ENCODE measurements around the gene CHST4. TPM values are rescaled to one million over a fixed set of nuclear protein-coding genes. Genes with fewer than 3 reads are reported as not detected.
"Not testable (repeated sequence)": the region's sequence is repeated elsewhere in the genome, so short reads cannot be mapped to it uniquely, and the experiment has no call there.

CHST4 gene
- polyA plus RNA-seq (2013, experiment 1 of 2; ENCODE audit: insufficient read length): not detected
- polyA plus RNA-seq (2013, experiment 2 of 2; ENCODE audit: insufficient read length): not detected

DNA sequence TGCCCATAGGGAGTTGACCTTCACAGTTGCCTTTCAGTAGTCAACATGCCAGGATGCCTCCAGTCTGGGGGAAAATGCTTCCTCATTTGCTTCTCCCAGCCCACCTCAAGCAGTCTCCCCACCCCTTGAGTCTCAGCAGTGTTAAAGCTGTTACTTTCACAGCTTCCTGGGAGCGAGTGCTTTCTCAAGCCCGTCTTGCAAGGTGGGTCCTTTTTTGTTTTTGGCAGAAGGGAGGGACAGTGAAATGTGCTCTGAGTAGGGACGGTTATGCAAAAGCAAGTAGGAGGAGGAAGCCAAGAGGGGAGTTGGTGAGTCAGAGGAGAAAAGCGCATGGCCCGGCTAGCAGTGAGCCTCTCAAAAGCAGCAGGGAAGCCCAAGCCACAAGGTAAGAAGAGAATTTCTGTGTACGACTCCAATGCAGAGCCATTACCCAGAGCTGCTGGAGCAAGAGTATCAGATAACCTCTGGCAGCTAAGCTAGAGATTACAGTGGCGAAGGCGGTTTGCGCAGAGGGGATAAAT lies at the start of gene CHST4:
TSS of gene CHST4 (plus strand) at position 316 of the 521 bp plus-strand sequence. CDS start 10,252 bp downstream, outside the sequence.
- peak; percentile 69 for DNase-seq

DNA sequence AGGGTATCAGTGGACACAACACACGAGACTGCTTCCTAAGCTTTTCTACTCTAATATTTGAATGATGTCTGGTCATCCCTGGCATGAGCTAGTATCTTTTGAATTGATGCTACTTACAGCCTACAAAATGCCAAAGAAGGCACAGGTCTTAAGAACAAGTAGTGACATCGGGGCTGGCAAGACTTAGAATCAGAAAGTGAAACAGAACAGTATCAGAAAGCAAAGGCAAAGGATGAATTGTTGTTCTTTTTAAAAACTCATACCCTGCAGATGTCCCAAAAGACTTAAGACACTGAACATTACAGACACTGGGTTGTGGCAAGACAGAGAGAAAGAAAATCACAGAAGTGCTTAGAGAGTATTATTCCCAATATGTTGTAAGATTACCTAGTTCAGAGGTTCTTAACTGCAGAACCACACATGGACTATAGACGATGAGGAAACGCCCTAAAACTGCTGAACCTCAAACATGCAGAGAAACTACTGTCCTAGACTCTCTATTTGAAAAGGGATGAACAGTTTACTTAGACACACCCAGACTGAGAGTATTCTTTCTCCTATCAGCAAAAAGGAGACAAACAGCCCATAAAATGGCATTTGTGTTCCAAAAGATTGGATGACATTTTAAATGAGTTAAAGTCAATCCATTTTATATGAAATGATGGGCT lies 49.6 kb upstream of the CHST4 start:
- DNase-seq: no peak

DNA sequence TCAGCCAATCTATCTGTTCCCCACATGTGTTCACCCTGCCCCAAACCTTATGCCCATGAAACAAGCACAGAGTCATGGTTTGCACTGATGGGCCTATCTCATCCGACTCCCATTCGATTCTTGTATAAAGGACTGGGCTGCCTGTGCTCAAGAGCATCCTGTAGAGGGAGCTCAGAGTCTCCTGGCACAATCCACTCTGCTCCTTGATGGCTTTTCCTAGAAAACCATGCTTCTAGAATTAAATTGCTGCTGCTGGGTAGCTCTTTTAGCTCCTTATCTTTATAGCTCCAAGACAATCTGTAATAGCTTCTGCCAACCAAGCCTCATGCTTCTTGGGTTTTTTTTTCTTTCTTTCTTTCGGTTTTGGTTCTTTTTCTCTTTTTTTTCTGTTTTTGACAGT lies 46.8 kb upstream of the CHST4 start:
- peak; percentile 17 for DNase-seq

DNA sequence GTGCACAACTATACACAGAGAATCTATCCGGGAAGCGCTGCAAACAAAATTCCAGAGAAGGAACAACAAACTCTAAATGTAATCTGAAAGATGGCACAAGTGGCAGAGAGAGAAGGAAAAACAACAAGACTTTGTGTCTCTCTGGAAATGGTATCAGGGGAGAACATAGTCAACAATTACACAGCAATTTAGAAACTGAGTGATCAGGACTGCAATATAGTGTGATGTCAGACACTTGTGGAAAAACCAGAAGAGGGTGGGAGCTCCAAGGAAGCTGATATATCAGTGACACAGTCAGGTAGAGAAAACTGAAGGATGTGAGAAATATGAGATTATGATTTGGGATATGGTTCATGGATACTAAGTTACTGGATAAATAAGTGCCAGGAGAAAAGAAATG lies 45.3 kb upstream of the CHST4 start:
- no peak for DNase-seq

DNA sequence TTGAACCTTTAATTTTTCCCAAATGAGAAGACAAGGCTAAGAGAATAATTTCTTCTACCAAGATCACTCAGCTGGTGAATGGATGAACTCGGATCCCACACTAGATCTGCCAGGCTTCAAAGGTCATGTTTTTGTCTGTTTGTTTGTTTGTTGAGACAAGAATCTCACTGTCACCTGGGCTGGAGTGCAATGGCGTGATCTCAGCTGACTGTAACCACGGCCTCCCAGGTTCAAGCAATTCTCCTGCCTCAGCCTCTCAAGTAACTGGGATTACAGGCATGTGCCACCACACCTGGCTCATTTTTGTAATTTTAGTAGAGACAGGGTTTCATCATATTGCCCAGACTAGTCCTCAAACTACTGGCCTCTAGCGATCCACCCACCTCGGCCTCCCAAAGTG lies 43.7 kb upstream of the CHST4 start:
- no peak for DNase-seq

DNA sequence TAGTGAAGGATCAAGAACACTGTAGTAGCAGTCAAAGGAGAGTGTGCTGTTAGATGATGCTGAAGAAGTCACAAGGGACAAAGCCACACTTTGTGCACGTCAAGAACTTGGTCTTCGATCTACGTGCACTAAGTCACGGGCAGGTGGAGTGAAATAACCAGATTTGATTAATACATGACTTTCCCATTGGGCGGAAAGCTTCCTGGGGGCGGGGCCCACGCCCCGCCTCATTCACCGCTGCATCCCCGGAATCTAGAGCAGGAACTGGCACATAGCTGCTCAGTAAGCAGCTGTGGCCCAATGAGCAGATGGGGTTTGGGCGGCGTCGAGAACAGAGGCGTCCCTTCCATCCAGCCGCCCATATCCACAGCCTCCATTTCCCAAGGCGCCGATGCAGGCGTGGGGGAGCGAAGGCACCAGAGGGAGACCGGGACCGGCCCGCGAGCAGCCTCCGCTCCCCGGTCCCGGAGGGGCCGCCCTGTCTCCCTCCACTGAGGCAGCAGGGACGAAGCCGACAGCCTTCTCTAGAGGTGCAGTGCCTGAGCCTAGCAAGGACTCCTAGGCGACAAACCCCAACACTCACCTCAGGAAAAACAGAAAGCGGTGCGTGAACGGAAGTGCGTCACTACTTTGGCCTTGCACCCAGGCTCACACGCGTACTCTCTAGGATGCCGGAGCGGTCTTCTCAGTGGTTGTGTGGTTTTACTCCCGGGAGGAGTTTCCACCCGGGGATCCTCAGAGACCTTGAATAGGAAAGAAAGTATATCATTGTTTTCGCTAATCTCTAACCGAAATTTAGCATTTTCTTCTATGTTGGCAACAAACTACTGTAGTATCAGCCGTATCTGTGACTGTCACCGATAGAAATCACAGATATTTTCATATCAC lies 42.0 kb upstream of the CHST4 start:
- peak; percentile 92 for DNase-seq

DNA sequence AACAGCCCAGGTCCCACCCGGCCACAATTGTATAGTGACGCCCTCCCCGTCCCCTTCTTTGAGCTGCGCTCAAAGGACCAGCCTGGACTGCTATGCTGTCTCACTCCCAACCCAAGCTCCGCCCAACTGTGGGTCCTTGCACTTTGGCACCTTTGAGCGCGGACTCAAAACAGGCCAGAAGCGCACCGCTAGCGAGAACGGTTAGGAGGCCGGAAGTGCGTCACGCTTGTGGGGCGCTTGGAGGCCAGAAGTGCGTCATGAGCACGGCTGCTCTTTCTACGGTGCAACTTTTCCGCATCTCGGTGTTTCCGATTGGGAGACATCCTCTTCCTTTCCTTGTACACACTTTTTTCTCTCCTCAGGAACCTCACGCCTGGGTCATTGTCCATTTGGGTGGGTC lies 37.1 kb upstream of the CHST4 start, which contains the start of gene ZNF19:
TSS of gene ZNF19 (minus strand) at position 203 of the 400 bp plus-strand sequence. CDS start 7,210 bp downstream, outside the sequence.
- no peak for DNase-seq

DNA sequence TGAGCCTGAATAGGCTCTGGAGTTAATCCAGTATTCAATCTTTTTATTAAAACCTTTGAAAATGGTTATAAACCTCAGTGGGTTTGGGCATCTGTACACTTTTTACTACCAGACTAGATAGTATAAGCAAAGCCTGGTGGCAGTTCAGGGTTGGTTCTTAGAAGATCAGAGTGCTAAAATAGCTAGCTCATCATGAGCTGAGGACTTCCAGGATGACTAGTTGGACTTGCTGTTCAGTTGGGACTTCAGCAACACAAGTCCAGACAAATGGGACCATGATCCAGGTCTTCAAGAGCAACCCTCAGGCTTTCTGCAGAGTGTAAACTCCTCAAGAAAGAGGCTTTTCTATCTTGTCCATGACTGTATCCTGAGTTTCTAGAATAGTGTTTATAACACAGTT lies 35.9 kb upstream of the CHST4 start:
- DNase-seq: no peak

DNA sequence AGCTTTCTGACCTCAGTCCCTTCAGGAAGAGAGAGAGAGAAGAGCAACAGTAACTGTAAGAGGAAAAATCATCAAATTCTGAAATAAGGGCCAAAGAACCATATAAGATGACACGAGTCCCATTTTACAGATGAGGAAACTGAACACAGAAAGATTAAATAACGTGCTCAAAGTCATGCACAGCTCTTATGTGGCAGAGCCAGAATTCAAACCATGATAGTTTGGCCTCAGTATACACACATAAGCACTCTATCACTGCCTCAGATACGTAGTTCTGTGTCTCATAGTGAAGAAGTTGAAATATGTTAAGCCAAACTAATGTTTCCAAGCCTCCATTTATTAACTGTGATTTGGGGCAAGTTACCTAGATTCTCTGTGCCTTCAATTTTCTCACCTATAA lies 35.2 kb upstream of the CHST4 start:
- DNase-seq: no peak

DNA sequence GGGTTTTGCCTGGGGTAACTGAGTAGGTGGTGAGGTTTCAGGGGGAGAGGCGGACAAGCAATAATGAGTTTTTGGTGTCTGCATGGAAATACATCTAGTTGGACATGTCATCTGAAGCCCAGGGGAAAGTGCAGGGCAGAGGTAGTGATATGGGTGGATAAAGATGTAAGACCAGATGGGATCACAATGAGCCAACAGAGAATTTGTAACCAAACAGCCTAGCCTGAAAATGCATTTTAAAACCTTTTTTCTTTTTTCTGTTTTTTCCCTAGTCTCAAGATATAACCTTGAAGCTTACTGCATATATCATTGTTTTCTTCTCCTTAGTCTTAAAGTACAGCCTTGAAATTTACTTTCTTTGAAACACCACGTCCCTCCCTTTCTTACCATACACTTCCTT lies 33.4 kb upstream of the CHST4 start:
- no peak for DNase-seq

DNA sequence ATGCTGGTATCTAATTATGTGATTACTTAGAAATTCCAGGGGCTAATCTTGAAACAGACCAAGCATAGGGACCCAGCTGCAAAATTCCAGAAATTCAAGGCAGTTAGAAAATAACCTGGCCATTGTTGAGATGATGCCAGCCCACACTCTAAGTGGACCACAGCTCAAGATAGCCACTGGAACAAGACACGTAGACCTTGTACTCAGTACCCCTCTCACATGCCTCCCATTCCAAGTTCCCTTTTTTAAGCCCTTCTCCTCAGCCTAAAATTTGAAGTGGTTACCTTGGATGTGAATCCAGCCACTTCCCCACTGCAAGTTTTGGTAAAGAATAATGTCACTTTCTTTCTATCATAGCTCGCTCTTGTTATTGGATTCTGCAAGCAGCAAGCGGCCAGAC lies 33.0 kb upstream of the CHST4 start:
- DNase-seq: no peak

DNA sequence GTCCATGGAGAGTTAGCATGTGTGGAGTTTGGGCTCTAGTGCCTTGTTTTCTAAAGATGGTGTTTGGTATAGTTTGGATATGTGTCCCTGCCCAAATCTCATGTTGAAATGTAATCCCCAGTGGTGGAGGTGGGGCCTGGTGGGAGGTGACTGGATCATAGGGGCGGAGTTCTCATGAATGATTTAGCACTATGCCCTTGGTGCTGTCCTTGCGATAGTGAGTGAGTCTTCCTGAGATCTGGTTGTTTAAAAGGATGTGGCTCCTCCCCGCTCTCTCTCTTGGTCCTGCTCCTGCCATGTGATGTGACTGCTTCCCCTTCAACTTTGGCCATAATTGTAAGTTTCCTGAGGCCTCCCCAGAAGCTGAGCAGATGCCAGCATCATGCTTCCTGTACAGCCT lies 28.2 kb upstream of the CHST4 start:
- no peak for DNase-seq

DNA sequence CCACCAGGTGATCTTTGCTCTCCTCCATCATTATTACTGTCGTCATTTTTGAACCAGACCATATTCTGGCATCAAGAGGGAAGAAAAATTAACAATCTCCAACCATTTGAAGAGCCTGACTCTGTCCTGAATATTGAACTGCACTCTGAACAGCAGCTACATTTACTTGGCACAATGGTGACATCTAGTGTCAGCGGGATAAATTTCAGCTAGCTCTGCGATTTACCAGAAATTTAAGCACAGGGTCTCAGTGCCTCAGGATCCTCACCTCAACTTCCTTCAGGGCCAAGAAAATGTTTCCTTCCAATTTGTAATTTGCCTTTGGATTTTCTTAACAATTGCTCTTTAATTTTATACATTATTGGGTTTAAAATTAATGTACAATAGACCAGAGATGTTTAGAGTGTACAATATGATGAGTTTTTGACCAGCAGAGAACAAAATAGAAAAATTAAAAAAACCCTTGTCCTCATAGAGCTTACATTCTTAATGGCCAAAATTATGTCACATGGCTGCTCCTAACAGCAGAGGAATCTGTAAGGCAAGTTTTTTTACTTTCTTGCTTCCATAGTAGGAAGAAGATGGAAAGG lies 26.4 kb upstream of the CHST4 start:
- DNase-seq: peak; percentile 60

DNA sequence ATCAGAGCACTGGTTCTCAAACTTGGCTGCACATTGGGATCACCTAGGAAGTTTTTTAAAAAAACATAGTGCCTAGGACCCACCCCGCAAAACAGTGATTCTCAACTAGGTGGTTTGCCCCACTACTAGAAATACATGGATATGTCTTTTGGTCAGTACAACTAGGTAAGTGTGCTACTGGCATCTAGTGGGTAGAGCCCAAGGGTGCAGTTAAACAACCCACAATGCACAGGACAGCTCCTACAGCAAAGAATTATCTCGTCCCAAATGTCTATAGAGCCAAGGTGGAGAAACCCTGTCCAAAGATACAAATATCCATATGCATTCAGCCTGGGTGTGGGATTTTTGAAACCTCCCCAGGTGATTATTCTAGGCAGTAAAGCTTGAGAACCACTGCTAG lies 25.3 kb upstream of the CHST4 start:
- no peak for DNase-seq

DNA sequence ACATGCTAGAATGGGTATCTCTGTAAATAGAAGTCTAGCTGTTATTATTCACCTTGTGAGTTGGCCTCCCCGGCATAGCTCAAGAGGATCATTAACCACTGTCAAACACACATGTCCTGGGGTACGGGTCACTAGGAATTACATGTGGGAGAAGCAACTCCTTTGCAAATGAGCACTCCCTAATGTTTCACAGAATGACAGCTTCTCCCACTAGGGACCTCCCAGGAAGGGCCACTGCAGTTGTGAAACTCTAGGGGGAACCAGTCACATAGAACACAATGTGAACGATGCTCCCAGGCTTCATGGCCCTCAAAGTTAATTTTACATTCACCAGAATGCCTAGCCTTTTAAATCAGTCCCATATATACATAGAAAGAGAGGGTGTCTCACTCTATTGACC lies 24.7 kb upstream of the CHST4 start:
- no peak for DNase-seq

DNA sequence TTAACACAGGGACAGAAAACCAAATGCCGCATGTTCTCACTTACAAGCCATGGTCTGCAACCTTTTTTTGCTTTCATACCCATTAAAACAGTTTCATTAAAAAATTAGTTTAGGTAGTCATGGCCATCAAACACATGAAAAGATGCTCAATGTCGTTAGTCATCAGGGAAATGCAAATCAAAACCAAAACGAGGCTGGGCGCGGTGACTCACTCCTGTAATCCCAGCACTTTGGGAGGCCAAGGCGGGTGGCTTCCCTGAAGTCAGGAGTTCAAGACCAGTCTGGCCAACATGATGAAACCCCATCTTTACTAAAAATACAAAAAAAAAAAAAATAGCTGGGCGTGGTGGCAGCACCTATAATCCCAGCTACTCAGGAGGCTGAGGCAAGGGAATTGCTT lies 22.2 kb upstream of the CHST4 start:
- DNase-seq: not testable (repeated sequence)

DNA sequence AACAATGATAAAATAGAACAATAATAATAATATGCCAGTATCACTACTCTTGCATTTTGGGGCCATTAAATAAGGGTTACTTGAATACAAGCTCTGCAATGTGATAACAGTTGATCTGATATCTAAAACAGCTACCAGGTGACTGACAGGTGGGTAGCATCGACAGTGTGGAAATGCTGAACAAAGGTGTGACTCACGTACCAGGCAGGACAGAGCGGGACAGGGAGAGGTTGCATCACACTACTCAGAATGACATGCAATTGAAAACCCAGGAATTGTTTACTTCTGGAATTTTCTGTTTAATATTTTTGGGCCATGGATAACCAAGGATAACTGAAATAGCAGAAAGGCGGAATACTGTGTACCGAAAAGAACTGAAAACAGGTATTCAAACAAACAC lies 21.3 kb upstream of the CHST4 start:
- DNase-seq: no peak

DNA sequence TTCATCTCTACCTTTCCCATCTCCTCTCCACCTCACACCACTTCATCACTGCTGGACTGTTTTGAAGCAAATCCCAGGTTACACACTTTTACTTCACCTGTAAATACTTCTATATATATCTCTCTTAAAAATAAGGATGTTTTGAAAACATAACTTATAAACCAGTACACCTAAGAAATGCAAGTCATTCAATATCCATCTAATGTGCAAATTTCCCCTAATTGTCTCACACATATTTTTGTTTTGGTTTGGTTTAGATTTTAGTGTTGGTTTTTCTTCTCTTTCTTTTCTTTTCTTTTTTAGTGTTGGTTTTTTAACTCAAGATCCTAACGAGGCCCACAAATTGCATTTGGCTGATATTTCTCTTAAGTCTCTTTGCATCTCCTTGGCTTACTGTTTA lies 19.2 kb upstream of the CHST4 start:
- no peak for DNase-seq

DNA sequence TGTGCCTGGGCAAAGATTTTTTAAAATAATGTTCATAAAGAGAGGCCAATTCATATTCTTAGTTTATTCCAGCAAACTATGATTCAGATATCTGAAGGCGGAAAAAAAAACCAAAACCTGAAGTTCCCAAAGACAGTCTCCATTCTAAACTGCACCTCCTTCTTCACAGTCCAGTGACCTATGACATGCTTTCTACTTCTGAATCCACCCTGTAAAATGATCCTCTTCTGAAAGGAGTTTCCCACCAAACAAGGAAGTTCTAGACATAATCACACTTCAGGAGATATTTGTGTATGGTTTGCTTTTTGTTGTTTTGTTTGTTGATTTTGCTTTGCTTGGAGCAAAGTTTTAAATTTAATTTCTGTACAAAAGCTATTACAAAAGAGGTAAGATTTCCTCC lies 12.9 kb upstream of the CHST4 start:
- DNase-seq: no peak

DNA sequence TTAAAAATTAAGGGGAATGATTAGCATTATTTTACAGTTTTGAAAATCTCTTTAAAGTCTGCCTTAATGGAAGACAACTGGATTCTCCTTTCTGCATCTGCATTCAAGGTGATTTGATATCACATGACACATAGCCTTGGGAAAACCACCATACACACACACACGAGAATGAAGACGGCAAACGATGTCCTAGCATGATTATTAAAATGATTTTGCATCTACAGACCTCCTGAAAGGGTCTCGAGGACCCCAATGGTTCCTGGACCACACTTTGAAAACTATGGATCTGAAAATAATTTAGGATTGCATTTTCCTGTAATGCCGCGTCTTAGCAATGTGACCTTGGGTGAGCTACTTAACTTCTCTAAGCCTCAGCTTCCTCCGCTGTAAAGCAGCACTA lies 11.8 kb upstream of the CHST4 start:
- DNase-seq: no peak

DNA sequence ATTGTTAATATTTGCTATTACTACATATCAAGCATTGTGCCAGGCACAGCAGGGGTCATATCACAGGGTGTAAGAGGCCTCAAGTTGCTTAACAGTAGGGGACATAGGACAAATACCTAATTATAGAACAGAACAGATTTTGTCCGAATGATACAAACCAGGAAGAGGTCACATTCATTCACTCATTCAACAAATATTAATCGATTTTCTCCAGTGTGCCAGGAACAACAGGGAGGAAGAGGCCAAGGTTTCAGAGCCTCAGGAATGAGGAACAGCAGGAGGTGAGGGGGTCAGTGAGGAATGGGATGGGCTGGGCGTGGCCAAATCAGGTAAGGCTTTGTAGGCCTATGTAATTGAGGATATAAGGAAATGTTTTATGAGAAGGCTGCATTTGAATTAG lies 11.2 kb upstream of the CHST4 start:
- no peak for DNase-seq

DNA sequence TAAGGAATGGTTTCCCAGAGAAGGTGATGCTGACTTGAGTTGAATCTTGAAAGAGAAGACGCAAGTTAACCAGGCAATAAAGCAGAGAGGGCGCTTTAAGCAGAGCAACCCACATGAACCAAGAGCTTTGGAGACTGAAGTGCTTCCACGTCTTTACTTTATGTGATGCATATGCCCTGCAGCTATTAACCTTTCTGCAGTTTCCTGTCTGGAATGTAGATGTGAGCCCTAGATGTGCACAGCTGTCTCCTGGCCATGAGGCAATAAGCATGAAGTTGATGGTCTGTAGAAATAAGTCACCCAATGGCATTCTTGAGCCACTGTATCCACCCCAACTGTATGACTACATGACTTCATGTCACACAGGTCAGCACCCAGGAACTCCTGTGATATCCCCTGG lies 5.7 kb upstream of the CHST4 start:
- DNase-seq: no peak

Data from fibroblast of skin of scalp (primary cell).